HG03565 (cell line): ENCODE results near the gene RBM20.
A peak's percentile ranks its signal among the peaks of the same experiment; 100 is the strongest.
"Not testable (repeated sequence)": the region's sequence is repeated elsewhere in the genome, so short reads cannot be mapped to it uniquely, and the experiment has no call there.

ENCODE experiments used
- ATAC-seq: cut with Tn5 transposase; IDR thresholded peaks from one replicate; pipeline ENCODE4 v1.9.1; 2021; ENCODE audit warnings: mild to moderate bottlenecking, moderate library complexity; ENCODE audit not compliant: unreplicated experiment

RBM20 gene

DNA sequence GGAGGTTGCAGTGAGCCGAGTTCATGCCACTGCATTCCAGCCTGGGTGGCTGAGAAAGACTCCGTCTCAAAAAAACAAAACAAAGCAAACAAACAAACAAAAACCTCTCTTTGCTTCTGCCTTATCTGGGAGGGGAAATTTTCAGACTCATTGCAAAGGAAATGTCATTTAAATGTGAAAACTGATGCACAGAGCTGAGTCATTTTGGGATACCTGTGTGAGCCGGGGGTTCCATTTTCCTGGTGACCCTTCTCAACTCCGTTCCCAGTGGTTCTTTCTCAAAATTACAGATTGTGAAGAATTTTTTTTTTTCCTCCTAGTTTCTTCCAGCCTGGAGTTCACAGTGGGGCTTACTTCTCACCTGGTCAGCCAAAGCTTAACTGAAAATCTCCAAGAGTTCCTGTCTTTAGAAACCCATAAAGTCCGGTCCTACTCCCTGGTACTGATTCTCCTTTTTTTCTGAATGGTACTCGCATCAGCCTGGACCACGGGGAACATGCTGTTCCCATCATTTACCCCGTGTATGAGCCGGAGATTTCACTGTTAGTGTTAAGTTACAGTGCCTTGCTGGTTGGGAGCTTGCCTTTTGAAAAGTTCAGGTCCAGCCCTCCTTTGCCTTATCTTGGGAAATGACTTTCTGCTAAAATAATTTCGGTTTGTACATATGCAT lies 56.9 kb downstream of the RBM20 start:
- no peak for ATAC-seq

DNA sequence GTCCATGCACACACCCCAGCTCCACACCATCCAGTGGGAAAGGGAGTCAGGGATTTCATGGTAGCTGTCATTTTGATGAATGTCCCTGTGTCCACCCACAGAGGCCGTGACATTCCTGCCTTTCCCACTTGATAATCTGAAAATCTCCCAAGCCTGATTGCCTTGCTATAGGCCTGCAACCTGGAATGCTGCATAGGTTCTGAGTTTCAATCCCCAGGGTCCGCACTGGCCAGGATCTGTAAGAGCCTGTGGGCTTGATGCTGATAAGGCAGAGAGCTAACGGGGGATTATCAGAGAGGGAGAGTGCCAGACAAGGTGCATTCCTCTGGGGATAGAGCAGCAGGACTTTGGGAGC lies 57.5 kb downstream of the RBM20 start:
- no peak for ATAC-seq

DNA sequence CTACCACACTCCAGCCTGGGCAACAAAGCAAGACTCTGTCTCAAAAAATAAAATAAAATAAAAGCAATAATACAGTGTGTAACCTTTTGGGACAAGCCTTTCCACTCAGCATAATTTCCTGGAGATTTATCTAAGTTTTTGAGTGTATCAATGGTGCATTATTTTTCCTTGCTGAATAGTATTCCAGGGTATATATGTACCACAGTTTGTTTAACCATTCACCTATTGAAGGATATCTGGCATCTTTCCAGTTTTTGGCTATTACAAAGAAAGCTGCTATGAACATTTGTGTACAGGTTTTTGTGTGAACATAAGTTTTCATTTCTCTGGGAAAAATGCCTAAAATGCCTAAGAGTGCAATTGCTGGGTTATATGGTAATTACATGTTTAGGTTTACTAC lies 59.9 kb downstream of the RBM20 start:
- ATAC-seq = no peak

DNA sequence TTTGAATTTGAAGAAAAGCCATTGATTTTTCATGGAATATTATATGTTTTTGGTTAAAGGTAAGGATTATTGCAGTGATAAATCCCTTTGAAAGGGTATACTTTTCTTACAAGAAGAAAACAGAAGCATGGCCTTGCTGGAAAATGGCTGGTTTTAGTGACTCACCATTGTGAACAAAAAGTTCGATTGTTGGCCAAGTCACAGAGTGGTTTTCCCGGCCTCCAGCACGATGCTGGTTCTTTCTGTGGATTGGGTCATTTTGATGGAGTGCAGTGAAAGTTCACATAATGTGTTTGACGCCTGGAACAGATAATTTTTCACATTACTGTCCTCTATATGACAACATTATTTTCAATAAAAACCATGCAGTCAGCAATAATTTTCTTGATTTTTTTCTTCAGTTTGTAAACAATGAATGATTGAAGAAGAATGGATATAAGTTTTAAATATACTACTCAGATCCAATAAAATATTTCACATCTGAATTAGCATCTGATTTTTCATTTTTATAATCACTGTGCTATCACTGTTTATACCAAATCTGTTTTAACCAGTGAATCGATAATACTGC lies 60.9 kb downstream of the RBM20 start:
- no peak for ATAC-seq

DNA sequence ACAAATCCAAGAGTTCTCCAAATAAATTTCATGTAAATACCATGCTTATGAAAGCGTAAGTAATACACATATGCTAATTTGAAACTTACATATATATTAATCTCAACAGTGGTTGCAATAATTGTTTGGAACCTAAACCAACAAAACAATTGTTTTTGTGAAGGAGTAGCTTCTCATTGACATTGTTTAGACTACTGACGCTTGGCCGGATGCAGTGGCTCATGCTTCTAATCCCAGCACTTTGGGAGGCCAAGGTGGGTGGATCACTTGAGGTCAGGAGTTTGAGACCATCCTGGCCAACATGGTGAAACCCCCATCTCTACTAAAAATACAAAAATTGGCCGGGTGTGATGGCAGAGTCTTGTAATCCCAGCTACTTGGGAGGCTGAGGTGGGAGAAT lies 61.5 kb downstream of the RBM20 start:
- not testable (repeated sequence) for ATAC-seq

DNA sequence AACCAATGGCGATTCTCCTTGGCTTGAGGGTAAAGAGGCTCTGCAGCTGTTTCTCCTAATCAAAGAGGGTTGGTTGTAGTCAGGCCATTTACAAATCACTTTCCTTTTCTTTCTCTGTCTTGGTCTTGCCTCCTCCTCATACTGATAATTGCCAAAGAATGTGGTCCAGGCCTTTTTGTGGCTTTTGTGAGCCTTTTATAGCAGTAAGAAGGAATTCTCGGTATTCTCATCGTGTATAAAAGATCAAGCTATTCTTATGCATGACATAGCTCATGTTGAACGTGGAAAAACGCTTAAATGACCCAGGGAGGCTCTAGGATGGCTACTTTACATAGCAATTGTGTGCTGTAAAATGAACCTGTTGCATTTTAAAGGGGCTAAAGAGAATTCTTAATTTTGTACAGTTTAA lies 62.6 kb downstream of the RBM20 start:
- no peak for ATAC-seq

DNA sequence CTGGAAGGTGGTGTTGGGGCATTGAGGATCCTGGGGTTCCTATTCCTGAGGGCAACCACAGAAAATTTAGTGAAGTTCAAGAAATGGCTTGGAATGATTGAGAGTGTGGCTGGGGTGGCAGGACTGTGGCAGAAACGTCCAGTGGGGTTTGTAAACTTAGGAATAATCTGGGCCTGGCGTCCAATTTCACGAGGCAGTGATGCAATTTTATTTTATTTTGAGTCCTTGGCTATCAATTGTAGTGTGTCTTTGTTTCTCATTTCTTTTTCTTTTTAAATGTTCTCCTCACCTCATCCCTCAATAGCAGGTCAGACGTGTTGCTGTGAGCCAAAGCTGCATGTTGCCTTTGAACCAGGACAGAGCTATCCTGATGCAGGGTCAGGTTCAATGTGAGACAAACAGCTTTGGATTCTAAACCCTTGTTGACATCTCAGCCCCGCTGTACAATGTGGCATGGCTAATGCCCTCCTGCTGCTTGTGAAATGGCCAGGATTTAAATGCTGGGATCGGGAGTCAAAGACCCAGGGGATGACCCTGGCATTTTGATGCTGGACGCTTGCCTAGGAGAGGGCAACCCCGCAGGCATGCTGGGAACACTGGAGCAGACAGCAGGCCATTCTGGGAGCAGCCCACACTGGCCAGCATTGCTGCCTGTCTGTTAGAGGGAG lies 64.8 kb downstream of the RBM20 start:
- ATAC-seq = no peak

DNA sequence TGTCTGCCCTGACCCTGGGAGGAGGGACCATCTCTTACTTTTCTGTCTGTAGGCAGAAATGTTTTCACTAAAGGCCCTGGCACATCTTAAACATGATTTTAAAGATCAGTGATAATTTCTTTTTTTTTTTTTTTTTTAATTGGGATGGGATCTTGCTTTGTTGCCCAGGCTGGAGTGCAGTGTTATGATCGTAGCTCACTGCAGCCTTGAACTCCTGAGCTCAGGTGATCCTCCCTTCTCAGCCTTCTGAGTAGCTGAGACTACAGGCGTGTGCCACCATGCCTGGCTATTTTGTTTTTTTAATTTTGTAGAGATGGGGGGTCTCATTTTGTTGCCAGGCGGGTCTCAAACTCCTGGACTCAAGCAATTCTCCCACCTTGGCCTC lies 65.3 kb downstream of the RBM20 start:
- no peak for ATAC-seq

DNA sequence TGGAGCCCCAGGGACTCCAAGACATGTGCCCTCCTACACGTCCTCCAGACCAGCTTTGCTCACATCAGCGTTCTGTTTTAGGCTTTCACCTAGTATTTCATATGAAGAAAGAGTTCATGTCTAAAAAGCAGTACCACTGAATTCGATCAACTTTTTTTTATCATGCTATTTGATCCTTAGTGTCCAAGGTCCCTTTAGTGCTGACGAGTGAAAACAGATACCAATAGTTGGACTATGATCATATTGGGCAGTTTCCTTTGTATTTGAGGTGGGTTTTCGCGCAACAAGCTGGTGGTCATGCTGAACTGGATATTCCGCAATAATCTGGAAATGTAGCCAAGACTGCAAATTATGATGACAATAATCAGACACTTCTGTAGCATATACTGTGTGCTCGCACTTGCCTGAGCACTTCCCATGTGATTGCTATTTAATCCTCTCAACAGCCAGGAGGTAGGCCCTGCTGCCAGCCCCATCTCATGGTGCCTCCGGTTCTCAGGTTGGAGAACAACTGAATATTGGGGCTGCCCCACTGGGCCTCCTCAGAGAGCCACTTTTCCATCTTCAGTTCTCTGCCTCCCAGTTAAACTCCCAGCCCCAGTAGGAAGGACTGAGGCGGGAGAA lies 65.9 kb downstream of the RBM20 start:
- no peak for ATAC-seq

DNA sequence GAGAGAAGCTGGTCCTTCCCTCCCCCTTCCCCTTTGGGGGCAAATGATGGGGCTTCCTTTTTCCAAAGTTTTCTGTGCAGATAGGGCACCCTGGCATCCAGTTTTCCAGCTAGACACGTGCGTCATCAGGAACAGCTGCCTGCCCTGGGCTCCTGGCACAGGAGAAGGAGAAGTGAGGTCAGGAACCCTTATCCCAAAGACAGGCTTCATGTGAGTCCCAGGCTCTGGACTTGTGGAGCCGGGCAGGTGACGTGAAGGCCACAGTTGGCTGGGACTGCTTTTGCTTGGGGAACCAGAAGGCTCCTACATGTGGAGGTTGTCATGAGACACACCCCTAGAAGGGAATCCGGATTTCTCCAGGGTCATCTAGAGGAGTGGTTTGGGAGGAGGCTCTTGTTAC lies 66.5 kb downstream of the RBM20 start:
- no peak for ATAC-seq

DNA sequence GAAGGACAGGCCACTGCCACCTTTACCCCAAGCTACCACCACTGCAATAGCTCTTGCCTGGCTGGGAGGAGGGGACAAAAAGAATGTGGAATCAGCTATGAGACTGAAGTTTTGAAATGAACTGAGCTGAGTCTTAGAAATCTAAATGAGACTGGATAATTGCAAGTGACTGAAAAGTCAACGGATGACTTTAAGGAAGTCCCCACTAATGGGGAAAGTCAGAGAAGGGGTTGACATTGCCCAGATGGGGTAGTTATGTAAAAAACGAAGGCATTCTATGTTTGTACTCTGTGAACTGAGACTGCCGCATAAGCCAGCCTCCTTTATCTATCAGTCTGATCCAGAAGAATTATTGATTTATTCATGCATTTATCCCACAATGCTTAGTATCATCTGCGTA lies 67.2 kb downstream of the RBM20 start:
- no peak for ATAC-seq

DNA sequence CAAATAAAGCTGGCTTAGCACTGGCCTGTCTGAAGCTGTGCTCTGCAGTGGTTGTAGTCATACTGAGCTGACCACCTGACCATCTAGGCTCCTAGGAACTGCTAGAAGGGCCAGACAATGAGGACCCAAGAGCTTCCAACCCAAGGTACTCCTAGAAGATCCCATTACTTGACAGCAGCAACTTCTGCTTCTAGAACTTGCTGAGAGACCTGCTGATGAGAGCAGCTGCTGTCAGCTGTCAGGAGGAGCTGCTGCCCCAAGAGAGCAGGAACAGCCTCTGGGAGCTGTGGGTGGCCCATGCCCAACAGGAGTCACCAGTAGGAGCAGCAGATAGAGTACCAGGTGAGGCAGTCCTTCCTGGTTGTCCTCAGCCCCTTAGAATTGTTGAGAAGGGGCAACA lies 70.2 kb downstream of the RBM20 start:
- ATAC-seq = no peak

DNA sequence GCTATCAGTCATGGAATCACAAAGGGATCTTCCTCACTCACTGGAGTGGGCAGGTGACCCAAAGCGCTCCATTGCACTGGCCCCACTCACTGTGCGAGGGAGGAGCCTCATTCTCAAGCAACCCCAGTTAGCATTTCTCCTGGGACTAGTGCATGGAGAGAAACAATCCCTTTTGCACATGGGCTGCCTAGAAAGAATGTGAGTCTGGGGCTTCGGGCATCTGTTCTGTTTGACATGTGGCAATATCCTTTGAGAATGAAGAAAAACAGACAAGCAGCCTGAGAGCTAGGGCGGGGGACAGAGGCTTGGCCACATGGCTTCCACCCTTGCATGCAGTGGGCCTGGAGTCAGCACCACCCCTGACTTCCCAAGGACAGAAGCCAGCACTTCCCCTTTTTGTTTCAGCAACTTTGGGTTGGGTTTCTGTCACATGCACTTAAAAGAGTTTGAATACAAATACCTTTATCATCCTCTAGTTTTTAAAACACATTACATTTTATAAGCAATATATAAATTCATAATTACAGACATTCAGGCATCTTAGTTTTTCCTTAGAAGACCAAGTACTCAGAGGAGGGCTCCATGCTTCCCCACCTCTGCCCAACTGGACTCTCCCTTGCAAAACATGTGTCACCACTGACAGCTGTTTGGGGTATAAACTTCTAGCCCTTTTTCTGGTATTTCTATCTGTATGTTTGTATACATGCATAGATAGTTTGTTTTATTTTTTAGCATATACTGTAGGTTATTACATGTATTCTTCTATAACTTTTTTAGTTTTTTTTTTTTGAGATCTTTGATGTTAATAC lies 73.8 kb downstream of the RBM20 start:
- no peak for ATAC-seq

DNA sequence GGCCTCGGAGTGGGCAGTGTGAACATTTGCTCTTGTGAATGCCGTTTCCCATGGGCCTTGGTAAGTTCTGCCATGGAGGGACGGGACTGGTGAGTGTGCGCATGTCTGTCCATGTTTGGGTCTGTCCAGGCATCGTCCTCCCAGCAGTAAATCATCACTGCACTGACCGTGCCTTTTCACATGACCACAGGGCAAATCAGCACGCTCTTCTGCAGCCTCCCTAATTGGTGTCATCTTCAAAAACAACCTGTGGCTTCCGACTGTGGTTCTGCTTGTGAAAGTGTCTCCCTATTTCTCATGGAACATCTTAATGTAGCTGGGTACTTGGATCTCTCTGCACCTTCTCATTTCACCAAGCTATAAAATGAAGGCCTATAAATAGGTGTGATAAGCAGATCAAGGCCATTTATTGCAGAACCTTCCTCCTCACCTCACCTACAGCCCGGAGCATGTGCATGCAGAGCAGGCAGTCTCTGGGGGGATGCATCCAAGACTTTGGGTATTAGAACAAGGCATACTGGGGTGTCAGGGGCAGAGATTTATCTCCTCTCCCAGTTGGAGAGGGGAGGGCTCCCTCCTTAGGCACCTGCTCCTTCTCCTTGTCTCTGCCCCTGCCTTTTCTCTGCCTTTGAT lies 77.4 kb downstream of the RBM20 start:
- ATAC-seq = no peak

DNA sequence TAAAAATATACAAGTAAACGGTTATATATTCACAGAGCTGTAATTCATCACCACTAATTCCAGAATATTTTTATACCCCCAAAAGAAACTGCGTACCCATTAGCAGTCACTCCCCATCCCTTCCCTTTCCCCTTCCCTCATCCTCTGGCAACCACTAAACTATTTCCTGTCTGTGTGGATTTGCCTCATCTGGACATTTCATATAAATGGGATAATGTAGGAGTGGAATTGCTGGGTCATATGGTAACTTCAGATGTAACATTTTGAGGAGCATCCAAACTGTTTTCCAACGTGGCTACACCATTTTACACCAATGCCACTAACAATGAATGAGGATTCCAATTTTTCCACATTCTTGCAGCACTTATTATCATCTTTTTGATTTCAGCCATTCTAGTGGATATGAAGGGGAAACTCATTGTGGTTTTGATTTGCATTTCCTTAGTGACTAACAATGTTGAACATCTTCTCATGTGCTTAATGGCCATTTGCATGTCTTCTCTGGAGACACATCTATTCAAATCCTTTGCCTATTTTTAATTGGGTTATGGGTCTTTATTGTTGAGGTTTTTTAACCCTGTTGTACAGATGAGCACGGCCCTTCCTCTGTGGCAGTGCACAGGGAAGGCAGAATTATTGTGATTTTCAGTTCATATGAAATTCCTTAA lies 79.2 kb downstream of the RBM20 start:
- peak; percentile 40 for ATAC-seq

DNA sequence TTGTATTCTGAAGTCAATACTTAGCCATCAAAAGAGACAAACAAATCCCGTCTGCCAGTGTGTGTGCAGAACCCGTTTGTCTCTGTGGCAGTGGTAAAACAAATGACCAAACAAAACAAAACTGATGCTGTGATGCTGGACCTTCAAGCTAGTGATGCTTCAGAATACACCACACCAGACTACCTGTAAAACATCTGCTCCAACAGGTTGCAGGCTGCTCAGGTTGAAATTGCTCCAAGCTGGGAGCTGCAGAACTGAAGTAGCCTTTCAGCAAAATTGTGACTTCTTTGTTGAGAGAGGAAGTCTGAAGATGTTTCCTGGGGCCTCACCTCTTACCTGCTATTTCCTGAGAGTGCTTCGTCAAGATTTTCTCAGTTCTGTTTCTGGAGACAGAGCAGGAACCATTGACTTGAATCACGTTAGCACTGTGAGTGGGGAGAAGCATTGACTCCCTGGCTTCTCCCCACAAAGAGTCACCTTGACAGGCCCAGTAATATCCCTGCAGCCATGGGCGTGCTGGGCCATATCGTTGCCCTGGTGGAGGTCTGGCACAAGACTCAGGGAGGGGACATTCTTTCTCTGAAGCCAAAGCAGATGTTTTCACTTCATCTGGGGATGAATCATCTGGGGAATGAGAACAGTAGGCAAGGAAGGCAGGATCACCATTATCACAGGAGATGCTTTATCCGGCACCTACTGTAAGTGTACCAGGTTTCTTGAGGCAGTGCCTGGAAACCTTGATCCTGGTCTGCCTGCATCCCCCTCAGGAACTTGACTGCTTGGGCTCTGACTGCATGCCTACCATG lies 80.2 kb downstream of the RBM20 start:
- ATAC-seq = peak; percentile 62

DNA sequence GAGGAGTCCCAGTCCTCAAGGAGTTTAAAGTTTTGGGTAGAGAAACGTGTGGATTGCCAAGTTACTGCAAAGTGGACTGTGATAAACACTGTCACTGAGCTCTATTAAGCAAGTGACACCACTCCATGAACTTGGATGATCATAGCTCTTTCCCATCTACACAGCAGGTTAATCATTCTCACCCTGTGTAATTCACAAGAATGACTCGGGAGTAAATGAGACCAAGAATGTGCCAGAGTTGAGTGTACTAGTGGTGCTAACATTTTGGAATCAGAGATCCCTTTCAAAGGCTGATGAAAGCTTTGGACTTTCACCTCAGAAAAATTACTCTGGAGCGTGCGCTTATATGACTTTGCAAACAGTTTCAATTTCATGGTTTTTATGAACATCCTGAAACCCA lies 80.8 kb downstream of the RBM20 start:
- ATAC-seq = no peak

DNA sequence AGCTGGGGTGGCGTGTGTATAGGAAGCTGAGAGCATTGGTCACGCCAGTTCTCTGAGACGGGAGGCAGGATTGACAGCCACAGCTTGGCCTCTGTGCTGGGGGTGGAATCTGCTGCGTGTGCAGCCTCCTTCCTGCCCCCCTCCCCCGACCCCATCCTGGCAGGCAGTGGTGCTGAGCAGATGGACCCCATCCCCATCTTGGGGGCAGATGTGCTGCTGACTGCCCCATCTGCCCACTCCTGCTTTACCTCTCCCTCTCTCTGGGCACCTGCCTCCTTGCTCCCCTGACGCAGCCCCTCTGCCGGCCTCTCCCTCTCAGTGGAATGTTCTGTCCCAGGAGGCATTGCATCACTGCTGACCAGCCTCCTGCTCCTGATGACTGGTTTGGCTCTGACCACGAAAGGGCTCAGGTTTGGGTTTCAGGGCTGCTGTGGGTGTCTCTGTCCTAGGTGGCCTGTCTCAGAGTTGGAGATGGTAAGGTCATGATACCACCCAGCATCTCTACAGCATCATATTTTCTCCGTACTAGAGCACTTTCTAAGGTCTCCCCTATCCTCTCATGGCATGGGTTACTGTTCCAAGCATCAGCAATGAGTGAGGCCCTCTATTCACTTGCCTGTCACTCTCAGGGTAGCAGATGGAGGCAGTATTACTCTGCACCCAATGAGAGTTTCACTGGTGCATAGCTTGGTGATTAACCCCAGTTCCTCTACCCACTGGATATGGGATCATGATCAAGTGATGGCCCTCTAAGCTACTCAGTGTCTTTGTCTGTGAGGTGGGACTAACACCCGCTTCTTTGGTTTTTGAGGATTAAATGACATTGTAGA lies 81.9 kb downstream of the RBM20 start:
- no peak for ATAC-seq

DNA sequence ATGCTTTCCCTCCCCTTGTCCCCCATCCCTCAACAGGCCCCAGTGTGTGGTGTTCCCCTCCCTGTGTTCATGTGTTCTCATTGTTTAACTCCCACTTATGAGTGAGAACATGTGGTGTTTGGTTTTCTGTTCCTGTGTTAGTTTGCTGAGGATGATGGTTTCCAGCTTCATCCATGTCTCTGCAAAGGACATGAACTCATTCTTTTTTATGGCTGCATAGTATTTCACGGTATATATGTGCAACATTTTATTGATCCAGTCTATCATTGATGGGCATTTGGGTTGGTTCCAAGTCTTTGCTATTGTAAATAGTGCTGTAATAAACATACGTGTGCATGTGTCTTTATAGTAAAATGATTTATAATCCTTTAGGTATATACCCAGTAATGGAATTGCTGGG lies 83.6 kb downstream of the RBM20 start:
- not testable (repeated sequence) for ATAC-seq
